Neural progenitor cell (in vitro differentiated cells): ENCODE results near the gene SH3GL1. TPM values are rescaled to one million over a fixed set of nuclear protein-coding genes. Genes with fewer than 3 reads are reported as not detected.

Experiments
- DNase-seq: peaks from one replicate; pipeline ENCODE4 v3.0.0-alpha.2; 2016; ENCODE audit warnings: low spot score
- H2AFZ ChIP-seq: fragments of 200-600 bp; sonication (generic); replicated peaks from 2 replicates; pipeline ENCODE4 v1.6.1; 2016; ENCODE audit warnings: antibody characterized with exemption
- H3F3A ChIP-seq: fragments of 200-600 bp; sonication (generic); 2 replicates; pipeline ENCODE4 v1.6.1; 2016; ENCODE audit warnings: antibody characterized with exemption, low read depth
- H3K27ac ChIP-seq: fragments of 200-600 bp; sonication (generic); 2 replicates; pipeline ENCODE4 v1.5.1; 2016; ENCODE audit warnings: mild to moderate bottlenecking
- H3K27me3 ChIP-seq: fragments of 200-600 bp; sonication (generic); 2 replicates; pipeline ENCODE4 v1.6.1; 2016; ENCODE audit warnings: mild to moderate bottlenecking, moderate library complexity
- H3K36me3 ChIP-seq: fragments of 200-600 bp; sonication (generic); 2 replicates; pipeline ENCODE4 v1.5.1; 2016
- H3K4me1 ChIP-seq: fragments of 200-600 bp; sonication (generic); 2 replicates; pipeline ENCODE4 v1.6.1; 2016; ENCODE audit warnings: mixed run types
- H3K4me2 ChIP-seq: fragments of 200-600 bp; sonication (generic); 2 replicates; pipeline ENCODE4 v1.6.1; 2016
- H3K4me3 ChIP-seq: fragments of 200-600 bp; sonication (generic); 2 replicates; pipeline ENCODE4 v1.5.1; 2016
- H3K79me2 ChIP-seq: fragments of 200-600 bp; sonication (generic); 2 replicates; pipeline ENCODE4 v1.6.1; 2016; ENCODE audit warnings: low read depth
- H3K9ac ChIP-seq: fragments of 200-600 bp; sonication (generic); 2 replicates; pipeline ENCODE4 v1.6.1; 2016
- H3K9me3 ChIP-seq: fragments of 200-600 bp; sonication (generic); 2 replicates; pipeline ENCODE4 v1.5.1; 2016; ENCODE audit warnings: low read depth
- H4K20me1 ChIP-seq: fragments of 200-600 bp; sonication (generic); 2 replicates; pipeline ENCODE4 v1.6.1; 2016; ENCODE audit warnings: low read depth
- H3K27ac Mint-ChIP-seq: 3 replicates; pipeline ENCODE4 v1.8.0; 2021; ENCODE audit warnings: mixed read lengths
- H3K27me3 Mint-ChIP-seq: 2 replicates; pipeline ENCODE4 v1.8.0; 2022; ENCODE audit warnings: low read depth, mild to moderate bottlenecking, inconsistent platforms, moderate library complexity, mixed read lengths; ENCODE audit not compliant: insufficient read depth
- H3K36me3 Mint-ChIP-seq: 3 replicates; pipeline ENCODE4 v1.8.0; 2021; ENCODE audit warnings: mixed read lengths
- H3K4me1 Mint-ChIP-seq: 3 replicates; pipeline ENCODE4 v1.8.0; 2021; ENCODE audit warnings: mixed read lengths
- H3K4me3 Mint-ChIP-seq: 3 replicates; pipeline ENCODE4 v1.8.0; 2021; ENCODE audit warnings: mild to moderate bottlenecking, moderate library complexity, mixed read lengths
- H3K9me3 Mint-ChIP-seq: 3 replicates; pipeline ENCODE4 v1.8.0; 2020; ENCODE audit warnings: mixed read lengths
- EZH2 ChIP-seq: fragments of 200-600 bp; sonication (generic); IDR thresholded peaks from 2 replicates; pipeline ENCODE4 v1.6.1; 2017; ENCODE audit warnings: antibody characterized with exemption, mild to moderate bottlenecking, moderate library complexity
- EZH2phosphoT487 ChIP-seq: fragments of 200-600 bp; sonication (generic); IDR thresholded peaks from 2 replicates; pipeline ENCODE4 v1.6.1; 2017; ENCODE audit warnings: antibody characterized with exemption
- total RNA-seq: library from RNA; depleted of rRNA; stranded (reverse); fragments of >200 nt; gene quantifications from 2 replicates; pipeline ENCODE4 v1.2.3, GENCODE V29; 2015; ENCODE audit warnings: low replicate concordance
- TF ChIP-seq, protein P1 (sequence below): fragments of 200-600 bp; sonication (generic); IDR thresholded peaks from 2 replicates; pipeline ENCODE4 v1.5.1; 2017; ENCODE audit warnings: antibody characterized with exemption, mild to moderate bottlenecking

SH3GL1 gene
- total RNA-seq, 1 donor from 2014 or later, result 25.3 TPM

DNA sequence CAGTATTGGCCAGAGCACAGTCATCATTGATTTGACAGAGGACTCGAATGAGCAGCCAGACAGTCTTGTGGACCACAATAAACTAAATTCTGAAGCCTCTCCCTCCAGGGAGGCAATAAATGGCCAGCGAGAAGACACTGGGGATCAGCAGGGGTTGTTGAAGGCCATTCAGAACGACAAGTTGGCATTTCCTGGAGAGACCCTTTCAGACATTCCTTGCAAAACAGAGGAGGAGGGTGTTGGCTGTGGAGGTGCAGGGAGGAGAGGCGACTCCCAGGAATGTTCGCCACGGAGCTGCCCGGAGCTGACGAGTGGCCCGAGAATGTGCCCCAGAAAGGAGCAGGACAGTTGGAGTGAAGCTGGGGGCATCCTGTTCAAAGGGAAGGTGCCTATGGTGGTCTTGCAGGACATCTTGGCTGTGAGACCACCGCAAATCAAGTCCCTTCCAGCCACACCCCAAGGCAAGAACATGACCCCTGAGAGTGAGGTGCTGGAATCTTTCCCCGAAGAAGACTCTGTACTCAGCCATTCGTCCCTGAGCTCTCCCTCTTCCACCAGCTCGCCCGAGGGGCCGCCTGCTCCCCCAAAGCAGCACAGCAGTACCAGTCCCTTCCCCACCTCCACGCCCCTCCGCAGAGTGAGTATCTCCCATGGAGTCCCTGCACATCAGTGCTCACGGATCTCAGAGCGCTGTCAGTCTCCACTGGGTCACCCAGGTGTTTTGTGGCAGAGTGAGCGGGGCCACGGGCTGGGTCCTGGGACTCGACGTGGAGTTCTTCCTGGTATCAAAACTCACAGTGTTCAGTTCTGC, 9.0 kb upstream of the SH3GL1 start:
- TF ChIP-seq, protein P1, sequence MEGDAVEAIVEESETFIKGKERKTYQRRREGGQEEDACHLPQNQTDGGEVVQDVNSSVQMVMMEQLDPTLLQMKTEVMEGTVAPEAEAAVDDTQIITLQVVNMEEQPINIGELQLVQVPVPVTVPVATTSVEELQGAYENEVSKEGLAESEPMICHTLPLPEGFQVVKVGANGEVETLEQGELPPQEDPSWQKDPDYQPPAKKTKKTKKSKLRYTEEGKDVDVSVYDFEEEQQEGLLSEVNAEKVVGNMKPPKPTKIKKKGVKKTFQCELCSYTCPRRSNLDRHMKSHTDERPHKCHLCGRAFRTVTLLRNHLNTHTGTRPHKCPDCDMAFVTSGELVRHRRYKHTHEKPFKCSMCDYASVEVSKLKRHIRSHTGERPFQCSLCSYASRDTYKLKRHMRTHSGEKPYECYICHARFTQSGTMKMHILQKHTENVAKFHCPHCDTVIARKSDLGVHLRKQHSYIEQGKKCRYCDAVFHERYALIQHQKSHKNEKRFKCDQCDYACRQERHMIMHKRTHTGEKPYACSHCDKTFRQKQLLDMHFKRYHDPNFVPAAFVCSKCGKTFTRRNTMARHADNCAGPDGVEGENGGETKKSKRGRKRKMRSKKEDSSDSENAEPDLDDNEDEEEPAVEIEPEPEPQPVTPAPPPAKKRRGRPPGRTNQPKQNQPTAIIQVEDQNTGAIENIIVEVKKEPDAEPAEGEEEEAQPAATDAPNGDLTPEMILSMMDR, result no peak
- TF ChIP-seq EZH2phosphoT487 (no peak), EZH2 (no peak)
- H3K27ac Mint-ChIP-seq, result no peak overlapping the region

DNA sequence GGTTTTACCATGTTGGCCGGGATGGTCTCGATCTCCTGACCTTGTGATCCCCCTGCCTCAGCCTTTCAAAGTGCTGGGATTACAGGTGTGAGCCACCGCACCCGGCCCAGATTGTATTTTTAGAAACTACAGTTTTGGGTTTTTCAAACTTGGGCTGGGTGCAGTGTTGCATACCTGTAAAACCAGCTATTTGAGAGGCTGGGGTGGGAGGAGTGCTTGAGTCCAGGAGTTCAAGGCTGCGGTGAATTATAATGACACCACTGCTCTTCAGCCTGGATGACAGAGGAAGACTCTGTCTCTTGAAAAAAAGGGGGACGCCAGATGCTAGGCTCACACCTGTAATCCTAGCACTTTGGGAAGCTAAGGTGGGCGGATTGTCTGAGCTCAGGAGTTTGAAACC, 6.3 kb upstream of the SH3GL1 start:
- TF ChIP-seq, protein P1, result no peak
- TF ChIP-seq EZH2phosphoT487, result no peak
- TF ChIP-seq EZH2, result no peak
- no peak overlapping the region for H2AFZ ChIP-seq
- peaks cover 48% of the 10 kb centered on the region for H3F3A ChIP-seq
- no peak for DNase-seq
- peaks cover 34% of the 10 kb centered on the region for H3K4me1 Mint-ChIP-seq
- H3K4me2 ChIP-seq, result no peak overlapping the region
- peaks cover 32% of the 10 kb centered on the region for H3K36me3 Mint-ChIP-seq
- no peaks in the 10 kb centered on the region for H3K9me3 Mint-ChIP-seq
- no peak overlapping the region for H3K27ac Mint-ChIP-seq
- no peak overlapping the region for H3K4me3 Mint-ChIP-seq
- no peaks in the 10 kb centered on the region for H3K36me3 ChIP-seq
- no peak overlapping the region for H3K27ac ChIP-seq
- no peak overlapping the region for H3K9ac ChIP-seq
- H3K4me3 ChIP-seq, result no peak overlapping the region
- H3K79me2 ChIP-seq, result peaks cover 91% of the 10 kb centered on the region
- H3K27me3 ChIP-seq, result no peaks in the 10 kb centered on the region
- H3K27me3 Mint-ChIP-seq, result peaks cover 2% of the 10 kb centered on the region
- peaks cover 81% of the 10 kb centered on the region for H4K20me1 ChIP-seq
- peaks cover 28% of the 10 kb centered on the region for H3K4me1 ChIP-seq
- no peaks in the 10 kb centered on the region for H3K9me3 ChIP-seq

More for the DNA sequence above, 9.0 kb upstream of the SH3GL1 start:
- Mint-ChIP-seq H3K9me3 (no peaks in the 10 kb centered on the region), H3K27me3 (peaks cover 2% of the 10 kb centered on the region), H3K36me3 (peaks cover 39% of the 10 kb centered on the region), H3K4me1 (peaks cover 28% of the 10 kb centered on the region), H3K4me3 (no peak overlapping the region)
- peaks cover 68% of the 10 kb centered on the region for H3F3A ChIP-seq
- H3K4me3 ChIP-seq, result no peak overlapping the region
- H3K79me2 ChIP-seq, result peaks cover 99% of the 10 kb centered on the region
- no peak overlapping the region for H2AFZ ChIP-seq
- no peaks in the 10 kb centered on the region for H3K36me3 ChIP-seq
- DNase-seq, result no peak
- H4K20me1 ChIP-seq, result peaks cover 93% of the 10 kb centered on the region
- no peak overlapping the region for H3K4me2 ChIP-seq
- H3K9me3 ChIP-seq, result no peaks in the 10 kb centered on the region
- H3K9ac ChIP-seq, result no peak overlapping the region
- H3K27me3 ChIP-seq, result no peaks in the 10 kb centered on the region
- H3K27ac ChIP-seq, result no peak overlapping the region
- peaks cover 25% of the 10 kb centered on the region for H3K4me1 ChIP-seq

DNA sequence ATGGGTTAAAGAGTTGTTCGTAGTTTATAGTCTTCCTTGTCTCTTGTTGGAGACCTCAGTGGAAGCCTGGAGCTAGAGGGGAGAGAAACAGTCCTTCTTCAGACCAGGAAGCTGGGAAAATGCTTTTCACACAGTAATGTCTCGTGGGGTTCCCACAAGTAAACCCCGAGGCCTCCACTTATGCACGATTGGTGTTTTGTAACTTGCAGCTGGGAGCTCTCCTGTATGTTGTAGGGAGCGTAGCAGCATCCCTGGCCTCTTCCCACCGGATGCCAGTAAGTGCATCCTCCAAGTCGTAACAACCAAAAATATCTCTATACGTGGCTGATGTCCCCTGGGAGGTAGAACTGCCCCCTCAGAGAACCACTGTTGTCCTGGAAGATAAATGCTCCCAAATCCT, 5.6 kb upstream of the SH3GL1 start:
- H3K9me3 Mint-ChIP-seq, result no peaks in the 10 kb centered on the region
- no peak overlapping the region for H3K27ac ChIP-seq
- peak overlapping the region; percentile 31 for H3K4me3 Mint-ChIP-seq
- peaks cover 35% of the 10 kb centered on the region for H3K4me1 Mint-ChIP-seq
- no peaks in the 10 kb centered on the region for H3K36me3 ChIP-seq
- no peak overlapping the region for H3K4me3 ChIP-seq
- TF ChIP-seq, protein P1, result no peak
- TF ChIP-seq EZH2 (no peak), EZH2phosphoT487 (no peak)
- H3F3A ChIP-seq, result peaks cover 54% of the 10 kb centered on the region
- H3K27me3 ChIP-seq, result no peaks in the 10 kb centered on the region
- H3K4me2 ChIP-seq, result no peak overlapping the region
- H2AFZ ChIP-seq, result no peak overlapping the region
- no peak for DNase-seq
- H3K4me1 ChIP-seq, result peaks cover 29% of the 10 kb centered on the region
- H3K27ac Mint-ChIP-seq, result no peak overlapping the region
- H3K36me3 Mint-ChIP-seq, result peaks cover 32% of the 10 kb centered on the region
- peaks cover 2% of the 10 kb centered on the region for H3K27me3 Mint-ChIP-seq
- peaks cover 85% of the 10 kb centered on the region for H3K79me2 ChIP-seq
- H3K9me3 ChIP-seq, result no peaks in the 10 kb centered on the region
- no peak overlapping the region for H3K9ac ChIP-seq
- peaks cover 79% of the 10 kb centered on the region for H4K20me1 ChIP-seq
